Activated effector memory CD4-positive, alpha-beta T cell treated with Interleukin-2 at 50 U/mL for 16 hours (primary cell): ENCODE data around the gene ADH1C.
"Not testable (repeated sequence)": the region's sequence is repeated elsewhere in the genome, so short reads cannot be mapped to it uniquely, and the experiment has no call there.

ENCODE experiments used
- DNase-seq: peaks from one replicate; pipeline ENCODE4 v3.0.0-alpha.2; 2020

Gene ADH1C

DNA sequence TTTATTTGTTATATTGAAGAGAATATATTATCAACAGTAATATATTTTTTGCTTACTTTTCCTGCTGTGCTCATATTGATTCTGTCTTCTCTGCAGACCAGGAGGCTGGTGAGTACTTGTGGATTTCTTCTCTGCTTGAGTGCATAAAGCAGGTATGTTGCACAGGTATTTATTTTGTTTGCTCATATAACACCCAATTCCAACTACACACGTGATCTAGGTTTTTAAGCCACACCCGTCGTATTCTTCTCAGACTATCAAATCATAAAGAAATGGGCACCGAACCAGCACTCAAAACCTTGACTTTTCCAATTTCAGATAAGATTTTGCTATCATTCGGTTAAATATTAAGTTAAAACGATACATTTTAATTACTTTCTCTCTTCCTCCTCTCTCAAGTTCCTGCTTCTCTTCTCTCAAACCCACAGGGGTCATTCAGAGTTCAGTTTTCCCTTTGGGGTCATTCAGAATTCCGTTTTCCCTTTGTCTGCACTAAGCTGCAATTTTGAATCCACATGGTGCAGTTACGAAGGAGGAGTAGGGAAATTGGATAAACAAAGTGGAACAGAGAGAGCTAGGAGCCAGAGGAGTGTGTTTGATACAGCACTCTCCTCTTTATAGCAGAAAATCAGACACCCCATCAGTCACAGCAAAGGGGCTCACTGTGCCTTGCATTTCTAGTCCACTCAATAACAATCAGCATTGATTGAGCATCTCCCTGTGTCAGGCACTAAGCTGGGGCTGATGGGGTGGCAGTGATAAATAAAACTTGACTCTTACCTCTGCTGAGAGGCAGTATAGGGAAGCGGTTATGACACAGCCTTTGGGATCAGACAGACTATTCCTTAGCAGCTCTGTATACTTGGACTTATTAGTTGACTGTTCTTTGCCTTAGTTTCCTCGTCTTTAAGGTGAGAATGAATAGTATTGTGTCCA lies at the start of gene ADH1C:
TSS of gene ADH1C (minus strand) at position 145 of the 936 bp plus-strand sequence. CDS start at position 74, 71 bp downstream.
- no peak for DNase-seq

DNA sequence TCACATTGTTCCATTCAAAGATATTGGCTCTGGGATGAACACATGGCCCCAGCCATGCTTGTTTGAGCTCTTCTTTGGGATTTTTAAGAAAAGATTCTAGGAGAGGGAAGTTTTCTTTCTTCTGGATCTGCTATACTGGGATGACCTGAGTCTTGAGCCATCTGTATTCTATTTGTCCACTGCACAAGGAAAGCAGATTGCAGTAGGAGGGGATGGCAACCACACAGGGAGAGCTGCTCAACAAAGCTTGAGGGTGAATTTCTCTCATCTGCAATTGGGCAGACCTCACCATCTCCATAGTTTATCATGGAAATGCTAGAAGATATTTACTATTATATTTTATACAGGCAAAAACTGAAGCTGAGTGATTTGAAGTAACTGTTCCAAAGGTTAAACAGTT lies 48.3 kb upstream of the ADH1C start:
- DNase-seq, result no peak

DNA sequence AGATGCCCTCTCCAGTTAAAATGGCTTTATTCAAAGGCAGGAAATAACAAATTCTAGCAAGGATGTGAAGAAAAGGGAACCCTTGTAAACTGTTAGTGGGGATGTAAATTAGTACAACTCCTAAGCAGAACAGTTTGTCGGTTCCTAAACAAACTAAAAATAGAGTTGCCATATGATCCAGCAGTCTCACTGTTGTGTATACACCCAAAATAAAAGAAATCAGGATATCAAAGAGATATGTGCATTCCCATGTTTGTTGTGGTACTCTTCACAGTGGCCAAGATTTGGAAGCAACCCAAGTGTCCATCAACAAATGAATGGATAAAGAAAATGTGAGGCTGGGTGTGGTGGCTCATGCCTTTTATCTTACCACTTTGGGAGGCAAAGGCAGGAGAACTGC lies 46.5 kb upstream of the ADH1C start:
- DNase-seq, result no peak

DNA sequence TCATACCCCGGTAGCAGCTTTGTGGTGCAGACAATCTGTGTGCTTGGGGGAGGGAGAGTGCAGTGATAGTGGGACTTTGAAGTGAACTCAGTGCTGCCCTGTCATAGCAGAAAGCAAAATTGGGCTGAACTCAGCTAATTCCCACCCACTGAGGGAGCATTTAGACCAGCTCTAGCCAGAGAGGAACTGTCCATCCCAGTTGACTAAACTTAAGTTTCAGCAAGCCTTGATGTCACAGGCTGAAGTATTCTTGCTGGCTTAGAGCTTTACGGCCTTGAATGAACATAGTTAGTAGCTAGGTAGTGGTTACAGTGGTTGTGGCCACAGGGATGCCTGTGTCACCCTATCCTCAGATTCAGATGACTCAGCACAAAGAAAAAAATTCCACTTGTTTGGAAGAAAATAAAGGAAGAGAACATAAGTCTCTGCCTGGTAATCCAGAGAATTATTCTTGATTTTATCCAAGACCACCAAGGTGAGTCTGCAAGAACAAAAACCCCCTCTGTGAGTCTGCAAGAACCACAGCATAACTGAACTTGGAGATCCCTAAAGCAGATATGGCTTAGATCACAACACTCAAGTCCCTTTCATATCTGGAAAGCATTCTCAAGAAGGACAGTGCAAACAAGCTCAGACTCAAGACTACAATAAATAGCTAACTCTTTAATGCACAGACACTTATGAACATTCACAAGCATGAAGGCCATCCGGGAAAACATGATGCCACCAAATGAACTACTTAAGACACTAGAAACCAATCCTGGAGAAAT lies 43.2 kb upstream of the ADH1C start:
- no peak for DNase-seq

GRCh38 chr4:99394896-99395295 lies 42.4 kb upstream of the ADH1C start:
- DNase-seq, result no peak

DNA sequence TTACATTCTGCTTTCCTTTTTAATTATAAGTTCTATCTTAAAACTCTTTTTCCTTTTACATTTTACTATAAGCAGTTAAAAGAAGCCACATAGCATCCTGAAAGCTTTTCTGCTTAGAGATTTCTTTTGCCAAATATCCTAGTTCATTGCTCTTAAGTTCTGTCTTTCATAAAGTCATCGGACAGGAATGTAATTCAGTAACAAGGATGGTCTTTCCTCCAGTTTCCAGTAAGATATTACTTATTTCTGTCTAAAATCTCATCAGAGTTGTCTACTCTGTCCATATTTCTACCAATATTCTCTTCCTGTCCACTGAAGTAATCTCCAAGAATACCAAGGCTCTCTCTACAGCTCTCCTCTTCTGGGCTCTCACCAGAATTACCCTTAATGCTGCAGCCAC lies 37.5 kb upstream of the ADH1C start:
- no peak for DNase-seq

- DNase-seq, result no peak
Observed at GRCh38 chr4:99389606-99390005, 37.1 kb upstream of the ADH1C start.

DNA sequence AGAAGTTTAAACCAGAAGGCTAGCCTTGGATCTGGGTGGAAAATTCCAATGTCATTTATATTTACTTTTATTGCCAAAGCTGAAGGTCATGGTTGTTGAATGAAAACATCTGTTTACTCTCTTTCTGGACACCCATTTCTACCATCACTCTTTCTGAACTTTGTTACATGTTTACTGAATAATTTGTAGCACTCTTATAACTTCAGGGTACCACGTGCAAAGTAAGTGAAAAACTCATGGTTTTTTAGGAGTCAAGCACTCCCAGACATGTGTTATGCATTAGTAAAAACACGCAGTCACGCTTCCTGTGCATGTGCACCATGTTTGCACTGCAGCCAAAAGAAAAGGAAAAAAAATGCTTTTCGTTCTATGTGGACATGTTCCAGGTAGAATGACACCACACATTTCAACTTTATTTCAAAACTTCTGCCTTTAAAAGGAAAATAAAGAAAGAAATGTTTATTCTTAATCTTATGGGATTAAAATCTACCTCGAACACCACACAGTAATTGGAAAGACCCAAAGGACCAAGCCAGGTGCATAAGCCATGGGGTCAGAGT lies 31.4 kb upstream of the ADH1C start:
- no peak for DNase-seq

GRCh38 chr4:99383399-99383798 lies 30.9 kb upstream of the ADH1C start:
- no peak for DNase-seq

- no peak for DNase-seq
Observed at GRCh38 chr4:99382745-99383360, 30.3 kb upstream of the ADH1C start.

DNA sequence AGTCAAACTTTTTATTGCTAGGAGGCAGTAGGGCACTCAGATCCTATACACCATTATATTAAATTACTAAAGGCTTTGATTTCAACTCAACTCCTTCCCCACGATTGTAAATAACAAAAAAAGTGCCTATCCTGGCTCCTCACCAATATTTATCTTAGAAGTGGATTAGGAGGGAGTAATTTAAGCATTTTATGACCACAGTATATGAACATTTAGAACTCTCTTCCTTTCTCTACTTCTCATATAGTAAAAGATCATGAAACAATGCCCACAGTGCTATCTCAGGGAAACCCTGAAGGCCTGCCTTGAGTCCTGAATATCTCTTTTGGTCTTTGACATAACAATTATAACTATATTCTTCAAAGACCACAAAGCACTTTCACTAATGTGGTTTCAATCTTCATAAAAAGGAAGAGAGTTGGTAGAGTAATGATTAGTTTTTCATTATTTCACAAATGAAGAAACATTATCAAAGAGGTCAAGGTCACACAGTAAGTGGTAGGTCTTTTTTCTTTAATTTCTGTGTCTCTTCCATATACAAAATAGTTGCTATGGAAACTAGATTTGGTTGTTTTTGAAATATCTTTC lies 29.1 kb upstream of the ADH1C start:
- DNase-seq, result no peak

- DNase-seq, result no peak
Observed at GRCh38 chr4:99379571-99379970, 27.0 kb upstream of the ADH1C start.

DNA sequence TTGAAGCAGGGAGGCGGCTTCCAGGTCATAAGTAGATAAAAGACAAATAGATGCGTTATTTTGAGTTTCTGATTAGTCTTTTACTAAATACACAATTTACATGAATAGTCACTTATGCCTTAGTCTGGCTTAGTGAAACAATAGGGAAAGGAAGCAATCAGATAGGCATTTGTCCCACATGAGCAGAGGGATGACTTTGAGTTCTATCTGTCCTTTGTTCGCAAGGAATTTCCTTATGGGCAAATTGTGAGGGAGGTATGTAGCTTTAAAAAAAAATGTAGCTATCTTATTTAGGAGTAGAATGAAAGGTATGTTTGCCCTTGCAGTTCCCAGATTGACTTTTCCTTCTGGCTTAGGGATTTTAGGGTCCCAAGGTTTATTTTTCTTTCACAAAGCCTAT lies 26.3 kb upstream of the ADH1C start:
- no peak for DNase-seq

GRCh38 chr4:99377341-99377740 lies 24.8 kb upstream of the ADH1C start:
- not testable (repeated sequence) for DNase-seq

DNA sequence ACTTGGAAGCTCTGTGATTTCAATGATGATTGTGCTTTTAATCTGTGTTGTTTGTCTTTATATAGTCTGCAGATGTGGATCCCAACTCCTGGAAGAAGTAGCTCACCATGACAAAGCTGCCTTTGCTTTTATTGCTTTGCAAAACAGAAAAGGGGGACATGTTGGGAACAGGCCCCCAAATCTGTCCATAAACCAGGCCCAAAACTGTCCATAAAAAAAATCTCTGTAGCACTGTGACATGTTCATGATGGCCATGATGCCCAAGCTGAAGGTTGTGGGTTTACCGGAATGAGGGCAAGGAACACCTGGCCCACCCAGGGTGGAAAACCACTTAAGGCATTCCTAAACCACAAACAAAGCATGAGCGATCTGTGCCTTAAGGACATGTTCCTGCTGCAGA lies 19.9 kb upstream of the ADH1C start:
- DNase-seq, result not testable (repeated sequence)

DNA sequence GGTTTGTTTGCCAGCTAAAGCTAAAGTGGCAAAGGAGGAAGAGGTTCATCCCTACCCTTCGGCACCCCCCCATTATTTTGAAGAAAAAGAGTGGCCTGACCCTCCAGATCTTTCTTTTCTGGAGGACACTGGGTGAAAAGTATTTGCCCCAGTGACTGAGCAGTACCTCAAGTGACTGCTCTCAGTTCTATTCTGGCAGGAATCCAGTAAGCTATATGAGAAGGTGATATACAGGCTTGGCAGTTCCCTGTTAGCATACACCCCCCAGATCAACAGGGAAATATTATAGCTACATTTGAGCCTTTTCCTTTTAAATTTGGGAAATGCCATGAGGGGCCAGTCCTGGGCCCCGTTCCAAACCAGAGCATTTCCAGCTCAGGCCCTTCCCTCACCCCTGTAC lies 15.3 kb upstream of the ADH1C start:
- not testable (repeated sequence) for DNase-seq

DNA sequence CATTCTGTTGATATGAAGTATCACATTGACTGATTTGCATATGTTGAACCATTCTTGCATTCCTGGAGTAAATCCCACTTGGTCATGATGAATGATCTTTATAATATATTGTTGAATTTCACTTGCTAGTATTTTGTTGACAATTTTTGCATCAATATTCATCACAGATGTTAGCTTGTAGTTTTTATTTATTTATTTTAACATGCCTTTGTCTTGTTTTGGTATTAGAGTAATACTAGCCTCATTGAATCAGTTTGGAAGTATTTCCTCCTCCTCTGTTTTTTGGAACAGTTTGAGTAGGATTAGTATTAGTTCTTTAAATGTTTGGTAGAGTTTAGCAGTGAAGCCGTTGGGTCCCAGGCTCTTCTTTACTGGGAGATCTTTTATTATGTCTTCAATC lies 13.9 kb upstream of the ADH1C start:
- DNase-seq, result no peak

DNA sequence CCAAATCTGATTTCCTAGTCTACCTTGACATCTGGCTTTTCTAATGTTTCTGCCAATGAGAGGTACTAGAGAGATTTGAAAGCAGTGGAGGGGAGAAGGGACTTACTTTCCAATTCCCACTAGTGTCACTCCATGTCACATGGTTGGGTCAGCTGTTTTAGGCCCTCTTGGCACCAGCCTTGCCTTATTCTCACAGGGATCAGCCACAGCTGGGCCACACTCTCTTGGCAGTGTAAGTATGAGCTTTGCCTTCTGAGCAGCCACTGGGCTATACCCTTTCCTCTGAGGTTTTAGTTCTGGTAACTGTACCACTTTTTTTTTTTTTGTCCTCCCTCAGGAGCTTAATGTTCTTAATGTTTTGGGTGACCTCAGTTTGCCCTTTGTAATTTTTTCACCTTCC lies 10.2 kb upstream of the ADH1C start:
- no peak for DNase-seq

DNA sequence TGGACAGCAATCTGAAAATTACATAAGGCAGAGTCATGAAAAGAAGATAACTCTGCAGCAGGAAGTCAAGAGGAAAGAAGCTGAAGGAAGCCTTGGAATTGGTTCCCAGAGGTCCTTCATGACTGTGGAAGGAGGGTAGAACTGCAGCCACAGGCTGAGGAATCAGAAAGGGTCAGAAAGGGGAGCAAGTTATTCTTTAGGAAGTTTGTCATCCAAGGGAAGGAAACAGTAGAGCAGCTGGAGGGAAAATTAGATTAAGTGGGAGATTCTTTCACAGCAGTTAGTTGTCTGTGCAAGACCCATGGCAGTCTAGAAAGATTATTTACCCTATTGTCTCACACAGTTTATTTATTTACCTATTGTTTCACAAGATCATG lies 9.3 kb upstream of the ADH1C start:
- DNase-seq, result no peak

GRCh38 chr4:99361268-99361898 lies 8.8 kb upstream of the ADH1C start:
- no peak for DNase-seq

GRCh38 chr4:99359480-99360204 lies 7.1 kb upstream of the ADH1C start:
- no peak for DNase-seq

DNA sequence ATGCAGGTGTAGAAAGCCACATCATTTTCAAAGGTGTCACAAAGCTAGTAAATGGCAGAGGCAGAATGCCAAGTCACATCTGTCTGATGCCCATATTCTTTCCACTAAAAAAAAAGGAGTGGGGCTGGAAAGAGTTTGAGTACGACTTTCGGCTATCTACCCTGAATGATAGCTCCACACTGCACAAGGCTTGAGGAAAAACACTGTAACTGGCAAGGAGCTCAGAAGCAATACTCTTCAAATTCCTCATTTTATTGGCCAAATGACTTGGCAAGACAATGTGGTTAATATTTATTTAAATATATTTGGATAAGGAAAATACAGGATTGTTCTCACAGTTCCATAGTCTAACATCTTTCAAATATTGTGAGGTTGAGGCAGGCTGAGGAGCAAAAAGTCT lies 5.4 kb upstream of the ADH1C start:
- no peak for DNase-seq
